Activated CD4-positive, CD25-positive, alpha-beta regulatory T cell (primary cell): ENCODE data around the gene IGF2BP1.

Source experiments
- DNase-seq, 4 experiments: peaks; one replicate each; lab custom pipeline; 2025; lab: John Stamatoyannopoulos, UW

The IGF2BP1 gene

GRCh38 chr17:48997103-48997826 lies at the start of gene IGF2BP1:
IGF2BP1 (plus strand) TSS chr17:48997385; CDS start chr17:48997746, 361 bp downstream.
- DNase-seq = no peak

GRCh38 chr17:48951572-48951971 lies 45.6 kb upstream of the IGF2BP1 start:
- DNase-seq = no peak

GRCh38 chr17:48952904-48953303 lies 44.3 kb upstream of the IGF2BP1 start:
- DNase-seq = no peak

GRCh38 chr17:48954300-48954755 lies 42.9 kb upstream of the IGF2BP1 start:
- no peak for DNase-seq

GRCh38 chr17:48960834-48961515 lies 36.2 kb upstream of the IGF2BP1 start:
- no peak for DNase-seq

- no peak for DNase-seq
Observed at GRCh38 chr17:48961516-48962233, 35.5 kb upstream of the IGF2BP1 start.

- no peak for DNase-seq
Observed at GRCh38 chr17:48970224-48970623, 27.0 kb upstream of the IGF2BP1 start.

- no peak for DNase-seq
Observed at GRCh38 chr17:48970865-48971687, 26.1 kb upstream of the IGF2BP1 start.

GRCh38 chr17:48972749-48973097 lies 24.5 kb upstream of the IGF2BP1 start:
- no peak for DNase-seq

- DNase-seq = no peak
Observed at GRCh38 chr17:48973806-48974205, 23.4 kb upstream of the IGF2BP1 start.

- DNase-seq = no peak
Observed at GRCh38 chr17:48981927-48982539, 15.2 kb upstream of the IGF2BP1 start.

- no peak for DNase-seq
Observed at GRCh38 chr17:48985436-48986245, 11.5 kb upstream of the IGF2BP1 start.

GRCh38 chr17:48989100-48989499 lies 8.1 kb upstream of the IGF2BP1 start:
- no peak for DNase-seq

GRCh38 chr17:48990882-48991357 lies 6.3 kb upstream of the IGF2BP1 start:
- no peak for DNase-seq

GRCh38 chr17:48992444-48992843 lies 4.7 kb upstream of the IGF2BP1 start:
- no peak for DNase-seq

- DNase-seq = no peak
Observed at GRCh38 chr17:48993305-48993704, 3.9 kb upstream of the IGF2BP1 start.

- DNase-seq = no peak
Observed at GRCh38 chr17:48993951-48994350, 3.2 kb upstream of the IGF2BP1 start.

GRCh38 chr17:48994549-48995303 lies 2.5 kb upstream of the IGF2BP1 start:
- no peak for DNase-seq

GRCh38 chr17:48995304-48995973 lies 1.7 kb upstream of the IGF2BP1 start:
- no peak for DNase-seq
